HG02943 (cell line): ENCODE data around the gene C2orf76.
"Not testable (repeated sequence)": the region's sequence is repeated elsewhere in the genome, so short reads cannot be mapped to it uniquely, and the experiment has no call there.

Experiments used
- ATAC-seq: cut with Tn5 transposase; IDR thresholded peaks from one replicate; pipeline ENCODE4 v1.9.1; 2021; ENCODE audit warnings: mild to moderate bottlenecking, low read depth, moderate library complexity; ENCODE audit not compliant: unreplicated experiment

C2orf76 gene

DNA sequence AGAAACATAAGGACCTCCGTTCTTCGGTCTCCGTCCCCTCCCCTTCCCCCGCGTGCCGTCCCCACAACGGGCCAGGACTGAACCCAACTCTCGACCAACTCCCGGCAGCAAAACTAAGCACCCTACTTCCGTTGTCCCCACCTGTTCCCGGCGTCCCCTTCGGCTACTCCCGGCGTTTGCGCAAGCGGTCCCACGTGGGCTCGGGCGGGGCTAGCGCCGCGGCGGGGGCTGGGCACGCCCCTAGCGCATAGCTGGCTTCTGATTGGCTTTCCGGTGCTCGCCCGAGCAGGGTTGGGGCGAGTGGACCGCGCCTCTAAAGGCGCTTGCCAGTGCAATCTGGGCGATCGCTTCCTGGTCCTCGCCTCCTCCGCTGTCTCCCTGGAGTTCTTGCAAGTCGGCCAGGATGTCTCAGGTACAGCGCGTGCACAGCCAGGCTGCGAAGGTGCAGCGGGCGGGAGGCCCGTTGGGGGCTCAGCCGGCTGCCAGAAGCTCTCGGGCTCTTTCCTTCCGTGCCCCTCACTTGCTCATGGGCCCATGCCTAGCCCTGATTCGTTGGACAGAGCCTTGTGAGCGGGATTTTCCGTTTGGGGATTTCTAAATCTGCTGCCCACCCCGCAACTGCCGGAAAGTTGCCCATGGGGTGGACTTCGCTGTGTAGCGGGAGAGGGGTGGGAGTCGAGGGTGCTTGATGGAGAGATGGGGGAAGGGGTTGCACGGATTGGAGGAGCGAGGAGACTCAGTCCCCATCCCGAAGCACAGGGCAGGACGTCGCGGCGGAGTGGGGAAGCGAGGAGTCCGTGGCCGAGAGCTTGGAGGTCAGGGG is at the start of gene C2orf76, which contains the start of gene DBI:
Gene C2orf76, minus strand, starts transcription at position 186 of the 823 bp plus-strand sequence. CDS start 26,875 bp downstream, outside the sequence.
Gene DBI, plus strand, starts transcription at position 329 of the 823 bp plus-strand sequence. Its CDS starts 75 bp downstream, at position 404.
- ATAC-seq = peak; percentile 94

DNA sequence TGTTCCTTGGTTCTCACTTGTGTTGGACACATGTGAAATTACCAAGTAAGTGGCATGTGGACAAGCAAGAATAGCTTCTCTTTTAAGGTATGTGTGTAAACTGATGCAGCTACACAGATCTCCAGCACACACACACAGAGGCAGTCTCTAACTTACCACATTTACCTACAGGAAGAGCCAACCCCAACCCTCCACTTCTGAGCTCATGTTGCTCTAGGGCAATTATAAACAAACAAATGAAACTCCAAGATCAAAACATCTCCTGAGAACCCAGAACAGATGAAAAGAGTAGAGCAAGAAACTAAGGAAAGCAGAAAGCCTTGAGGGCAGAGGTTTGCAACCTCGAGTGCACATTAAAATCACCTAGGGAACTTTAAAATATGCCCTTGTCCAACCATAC is 49.0 kb upstream of the C2orf76 start:
- ATAC-seq = no peak

DNA sequence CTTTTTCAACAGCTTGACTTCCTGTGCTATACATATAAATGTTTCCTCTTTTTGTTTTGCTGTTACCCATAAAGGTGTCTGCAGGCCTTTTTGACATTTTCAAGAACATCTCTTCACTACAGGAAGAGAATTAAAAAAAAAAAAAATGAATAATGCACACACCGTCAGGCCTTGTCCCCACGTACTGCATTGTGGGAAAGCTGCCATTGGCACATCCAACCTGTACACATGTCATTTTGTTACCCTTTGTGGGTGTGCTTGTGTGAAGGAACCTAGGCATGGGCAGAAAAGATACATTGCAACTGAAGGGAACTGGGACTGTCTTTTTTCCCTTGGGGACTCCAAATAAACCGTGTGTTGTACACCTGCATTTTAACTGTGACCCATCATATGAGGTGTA is 48.3 kb upstream of the C2orf76 start:
- ATAC-seq = no peak

DNA sequence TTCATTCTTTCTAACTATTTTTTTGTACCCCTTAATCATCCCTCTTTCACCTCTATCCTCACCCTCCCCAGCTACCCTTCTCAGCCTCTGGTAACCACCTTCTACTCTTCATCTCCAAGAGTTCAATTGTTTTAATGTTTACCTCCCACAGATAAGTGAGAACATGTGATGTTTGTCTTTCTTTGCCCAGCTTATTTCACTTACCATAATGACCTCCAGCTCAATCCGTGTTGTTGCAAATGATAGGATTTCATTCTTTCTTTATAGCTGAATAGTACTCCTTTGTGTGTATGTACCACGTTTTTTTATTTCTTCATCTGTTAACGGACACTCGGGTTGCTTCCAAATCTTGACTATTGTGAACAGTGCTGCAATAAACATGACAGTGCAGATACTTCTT is 42.9 kb upstream of the C2orf76 start:
- ATAC-seq = no peak

DNA sequence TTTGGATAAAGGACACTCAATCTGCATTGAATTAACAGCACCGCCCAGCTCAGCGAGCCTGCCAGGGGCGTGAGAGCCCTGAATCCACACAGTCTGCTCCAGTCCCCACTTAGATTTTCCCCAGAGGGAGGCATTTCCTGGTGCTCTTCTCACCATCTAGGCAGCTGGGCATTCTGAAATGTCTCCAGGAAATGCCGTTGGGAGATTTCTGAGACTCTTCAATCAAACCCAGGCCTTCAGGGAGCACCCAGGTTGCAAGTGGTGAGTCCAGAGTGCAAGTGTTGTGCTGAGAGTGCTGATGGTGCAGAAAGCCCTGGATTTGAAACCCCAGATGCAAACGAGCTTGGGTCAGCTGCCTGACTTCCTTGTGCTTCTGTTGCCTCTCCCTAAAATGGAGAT is 41.6 kb upstream of the C2orf76 start:
- ATAC-seq = no peak

DNA sequence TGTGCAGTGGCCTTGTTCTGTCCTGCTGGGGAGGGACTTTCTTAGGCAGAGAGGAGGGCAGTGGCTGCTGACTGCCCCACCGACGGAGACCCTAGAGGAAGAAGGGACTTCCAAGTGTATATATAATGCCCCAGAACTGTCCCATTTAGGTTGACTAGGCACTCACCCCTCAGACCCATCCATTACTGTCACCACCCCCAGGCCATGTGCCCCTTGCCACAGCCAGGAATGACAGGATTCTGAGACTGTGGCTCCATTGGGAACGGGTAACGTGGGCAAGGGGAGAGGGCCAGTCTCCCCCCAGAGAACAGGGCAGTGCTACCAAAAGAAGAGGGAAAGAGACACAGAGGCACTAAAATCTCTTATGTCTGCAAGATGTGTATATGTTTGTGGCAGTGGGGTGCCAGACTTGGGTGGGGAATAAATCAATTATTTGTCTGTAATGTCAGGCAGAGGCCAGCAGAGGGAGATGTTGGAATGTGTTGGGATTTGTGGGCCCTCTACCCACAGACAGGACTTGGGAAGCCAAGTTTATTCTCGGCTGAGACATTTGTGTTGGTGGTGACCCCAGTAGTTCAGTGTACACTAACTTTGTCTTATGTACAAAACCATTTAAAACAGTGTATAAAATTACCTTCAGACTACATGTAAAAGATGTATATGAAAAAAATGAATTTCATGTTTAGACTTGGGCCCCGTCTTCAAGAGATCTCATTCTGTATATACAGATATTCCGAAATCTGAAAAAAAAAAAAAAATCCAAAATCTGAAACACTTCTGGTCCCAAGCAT is 41.0 kb upstream of the C2orf76 start:
- no peak for ATAC-seq

DNA sequence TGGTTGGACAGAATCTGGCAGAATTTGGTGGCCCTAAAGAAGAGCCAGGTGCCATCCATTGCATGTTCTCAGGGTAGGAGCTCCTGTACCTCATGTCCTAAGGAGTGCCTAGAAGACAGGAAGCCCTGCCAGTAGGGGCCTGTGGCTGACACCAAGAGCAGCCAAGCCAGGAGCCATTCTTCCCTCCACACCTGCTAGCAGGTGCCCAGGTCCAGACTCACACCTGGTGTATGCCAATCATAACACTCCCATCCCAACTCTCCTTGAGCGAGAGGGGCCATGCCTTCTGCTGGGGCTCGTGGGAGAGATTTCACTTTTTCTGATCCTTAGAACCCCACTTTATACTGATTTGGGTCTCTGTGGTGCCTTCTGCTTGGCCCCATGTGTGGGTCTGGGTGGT is 38.5 kb upstream of the C2orf76 start:
- ATAC-seq = no peak

DNA sequence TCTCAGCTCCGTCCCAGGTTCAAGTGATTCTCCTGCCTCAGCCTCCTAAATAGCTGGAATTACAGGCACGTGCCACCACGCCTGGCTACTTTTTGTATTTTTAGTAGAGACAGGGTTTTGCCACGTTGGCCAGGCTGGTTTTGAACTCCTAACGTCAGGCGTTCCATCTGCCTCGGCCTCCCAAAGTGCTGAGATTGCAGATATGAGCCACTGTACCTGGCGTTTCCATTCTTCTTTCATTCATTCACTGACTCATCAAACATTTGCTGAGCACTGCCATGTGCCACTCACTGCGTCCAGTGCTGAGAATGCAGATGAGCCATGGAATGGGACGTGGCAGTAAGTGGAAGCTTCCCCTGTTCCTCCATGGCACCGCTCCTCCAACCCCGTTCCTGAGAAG is 37.0 kb upstream of the C2orf76 start:
- not testable (repeated sequence) for ATAC-seq

DNA sequence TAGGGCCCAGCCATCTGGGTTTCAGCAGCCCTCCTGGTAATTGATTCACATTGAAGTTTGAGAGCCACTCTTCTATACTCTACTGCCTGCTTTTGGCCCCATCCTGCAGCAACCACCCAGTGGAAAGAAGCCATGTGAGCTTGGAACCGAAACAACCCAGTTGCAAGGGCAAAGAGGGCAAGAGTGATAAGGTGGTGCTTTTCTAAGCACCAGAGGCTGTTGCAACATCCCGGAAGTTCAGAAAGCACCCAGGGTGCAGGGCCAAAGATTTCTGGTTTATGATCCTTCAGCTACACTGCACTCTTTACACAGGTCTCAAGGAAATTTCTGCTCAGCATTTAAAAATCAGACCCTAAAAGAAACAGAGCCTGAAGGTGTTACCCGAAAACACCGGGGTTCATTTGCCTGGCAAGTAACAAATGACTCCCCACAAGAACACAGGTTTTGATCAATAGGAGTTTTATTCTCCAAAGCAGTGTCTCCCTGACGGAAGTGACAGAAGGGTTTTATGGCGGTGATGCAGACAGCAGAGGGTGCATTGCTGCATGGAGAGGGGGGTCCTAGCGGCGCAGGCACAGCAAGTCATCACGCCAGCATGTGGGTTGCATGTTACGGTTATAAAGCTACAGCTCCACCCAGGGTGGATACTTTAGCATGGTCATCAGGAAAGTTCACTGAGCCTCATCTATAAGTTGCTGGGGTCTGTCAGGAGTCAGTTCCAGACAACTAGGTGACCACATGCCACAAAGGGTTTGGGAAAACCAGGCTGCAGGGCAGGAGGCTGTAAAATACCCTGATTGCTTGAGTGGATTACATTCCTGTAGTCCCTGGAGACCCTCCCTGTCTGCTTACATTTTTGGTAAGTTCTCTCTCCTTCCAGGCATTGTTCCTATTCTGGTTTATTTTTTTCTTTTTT is 36.3 kb upstream of the C2orf76 start:
- ATAC-seq = no peak

DNA sequence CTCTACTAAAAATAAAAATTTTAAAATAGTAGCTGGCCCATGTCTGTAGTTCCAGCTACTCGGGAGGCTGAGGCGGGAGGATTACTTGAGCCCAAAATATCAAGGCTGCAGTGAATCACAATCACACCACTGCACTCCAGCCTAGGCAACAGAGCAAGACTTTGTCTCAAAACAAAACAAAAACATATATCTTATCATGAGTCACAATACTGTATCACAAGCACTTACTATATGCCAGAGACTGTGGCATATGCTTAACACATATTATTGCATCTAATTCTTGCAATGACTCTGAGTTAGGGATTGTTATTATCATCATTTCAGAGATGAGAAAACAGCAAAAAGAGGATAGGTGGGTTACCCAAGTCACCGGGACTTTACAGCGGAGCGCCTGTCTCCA is 35.5 kb upstream of the C2orf76 start:
- no peak for ATAC-seq

DNA sequence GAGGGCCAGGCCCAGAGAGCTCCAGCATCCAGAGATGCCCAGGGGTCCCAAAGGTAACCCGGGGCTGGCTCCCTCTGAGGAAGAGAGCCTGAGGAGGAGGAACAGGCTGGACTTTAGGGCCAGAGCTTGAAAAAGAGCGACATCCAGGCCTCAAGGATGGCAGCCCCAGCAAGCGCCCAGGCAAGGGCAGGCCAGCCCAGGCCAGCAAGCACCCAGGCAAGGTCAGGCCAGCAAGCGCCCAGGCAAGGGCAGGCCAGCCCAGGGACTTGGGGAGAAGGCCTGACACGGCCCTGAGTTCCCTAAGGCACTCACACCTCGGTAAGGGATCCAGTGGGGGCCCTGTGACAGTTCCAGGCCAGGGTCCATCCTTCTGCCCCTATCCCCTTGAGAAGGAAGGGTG is 30.6 kb upstream of the C2orf76 start:
- ATAC-seq = no peak

DNA sequence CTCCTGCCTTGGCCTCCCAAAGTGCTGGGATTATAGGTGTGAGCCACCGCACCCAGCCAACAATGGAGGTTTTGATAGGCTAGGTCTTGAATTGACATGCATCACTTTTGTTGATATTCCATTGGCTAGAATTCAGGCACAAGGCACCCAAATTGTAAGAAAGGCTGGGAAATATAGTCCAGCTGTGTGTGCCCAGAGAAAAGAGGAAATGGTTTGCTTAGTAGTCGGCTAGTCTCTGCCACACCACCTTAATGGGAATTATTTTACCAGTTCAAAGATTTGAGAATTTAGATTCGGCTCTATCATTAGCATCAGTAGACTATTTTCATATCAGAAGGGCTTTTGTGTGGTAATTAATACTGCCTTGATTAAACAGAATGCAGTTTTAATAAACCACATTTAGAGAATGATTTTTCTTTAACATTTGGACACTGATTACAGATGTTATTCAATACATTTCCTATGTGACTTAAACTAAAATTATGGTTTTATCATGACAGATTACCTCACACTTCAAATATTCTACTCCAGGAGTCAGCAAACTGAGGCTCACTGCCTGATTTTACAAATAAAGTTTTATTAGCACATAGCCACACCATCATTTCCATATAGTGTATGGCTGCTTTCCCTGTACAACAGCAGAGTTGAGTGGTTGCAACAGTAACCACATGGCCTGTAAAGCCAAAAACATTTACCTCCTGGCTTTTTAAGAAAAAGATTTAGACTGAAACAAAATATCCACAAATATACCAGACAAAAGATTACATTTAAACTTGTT is 27.5 kb upstream of the C2orf76 start:
- ATAC-seq = no peak

DNA sequence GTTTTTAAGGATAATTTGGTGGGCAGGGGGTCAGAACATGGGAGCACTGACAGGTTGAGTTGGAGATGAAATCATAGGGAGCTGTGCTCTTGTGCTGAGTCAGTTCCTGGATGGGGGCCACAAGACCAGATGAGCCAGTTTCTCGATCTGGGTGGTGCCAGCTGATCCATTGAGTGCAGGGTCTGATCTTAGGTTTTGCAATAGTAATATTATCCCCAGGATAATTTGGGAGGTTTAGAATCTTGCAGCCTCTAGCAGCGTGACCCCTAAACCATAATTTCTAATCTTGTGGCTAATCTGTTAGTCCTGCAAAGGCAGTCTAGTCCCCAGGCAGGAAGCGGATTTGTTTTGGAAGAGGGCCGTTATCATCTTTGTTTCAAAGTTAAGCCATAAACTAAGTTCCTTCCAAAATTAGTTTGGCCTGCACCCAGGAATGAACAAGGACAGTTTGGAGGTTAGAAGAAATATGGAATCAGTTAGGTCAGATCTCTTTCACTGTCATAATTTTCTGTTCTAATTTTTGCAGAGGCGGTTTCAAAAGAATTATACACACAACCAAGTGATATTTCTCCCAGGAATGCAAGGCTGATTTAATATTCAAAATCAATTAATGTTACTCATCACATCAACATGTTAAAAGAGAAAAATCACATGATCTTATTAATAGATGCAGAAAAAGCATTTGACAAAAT is 23.1 kb upstream of the C2orf76 start:
- no peak for ATAC-seq

DNA sequence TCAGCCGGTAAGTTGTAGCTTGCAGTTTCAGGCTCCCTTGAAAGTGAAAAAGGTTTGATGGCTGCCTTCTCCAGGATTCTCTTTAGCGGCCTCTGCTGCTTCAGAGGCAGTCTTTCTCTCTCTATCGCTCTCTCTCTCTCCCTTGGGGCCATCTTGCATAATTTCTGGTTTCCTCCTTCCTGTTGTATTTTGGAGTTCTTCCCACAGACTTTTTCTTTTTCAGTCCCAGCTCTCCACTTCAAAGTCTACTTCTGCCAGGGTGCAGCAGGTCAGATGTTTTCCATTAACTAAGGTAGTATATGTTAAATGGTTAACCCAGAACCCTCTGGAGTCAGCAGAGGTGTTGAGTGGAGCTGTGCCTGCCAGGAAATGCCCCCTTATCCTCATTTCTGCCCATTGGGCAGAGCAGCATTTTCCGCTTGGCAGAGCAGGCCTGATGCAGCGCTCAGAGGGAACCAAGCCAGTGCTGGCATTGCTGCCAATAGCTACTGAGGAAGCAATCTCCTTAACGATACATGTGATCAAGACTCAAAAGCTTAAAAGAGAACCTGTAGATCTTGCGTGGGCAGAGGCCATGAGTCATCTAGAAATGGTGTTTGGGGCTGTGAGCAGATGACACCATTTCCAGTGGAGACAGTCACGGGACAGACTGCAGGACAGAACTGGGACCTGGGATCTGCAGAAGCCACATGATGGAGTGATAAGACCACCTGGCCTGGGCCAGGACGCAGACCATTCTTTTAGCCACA is 20.9 kb upstream of the C2orf76 start:
- ATAC-seq = peak; percentile 68

DNA sequence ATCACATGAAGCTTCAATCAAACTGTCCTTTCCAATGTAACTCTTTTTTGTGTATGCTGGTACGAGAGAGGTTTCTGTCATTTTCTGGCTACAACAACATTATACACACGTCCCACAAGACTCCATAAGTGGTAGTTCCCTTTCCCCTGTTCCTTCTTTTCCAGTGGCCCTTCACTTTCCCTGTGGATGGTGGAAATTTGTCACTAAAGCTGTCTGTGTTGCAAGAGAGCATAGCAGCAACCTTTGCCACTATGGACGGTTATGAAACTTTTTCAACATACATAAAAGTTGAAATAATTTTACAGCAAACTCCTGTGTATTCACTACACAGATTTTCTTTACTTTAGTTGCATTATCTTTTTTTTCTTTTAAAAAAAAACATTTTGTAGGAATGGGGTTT is 18.8 kb upstream of the C2orf76 start:
- ATAC-seq = no peak

DNA sequence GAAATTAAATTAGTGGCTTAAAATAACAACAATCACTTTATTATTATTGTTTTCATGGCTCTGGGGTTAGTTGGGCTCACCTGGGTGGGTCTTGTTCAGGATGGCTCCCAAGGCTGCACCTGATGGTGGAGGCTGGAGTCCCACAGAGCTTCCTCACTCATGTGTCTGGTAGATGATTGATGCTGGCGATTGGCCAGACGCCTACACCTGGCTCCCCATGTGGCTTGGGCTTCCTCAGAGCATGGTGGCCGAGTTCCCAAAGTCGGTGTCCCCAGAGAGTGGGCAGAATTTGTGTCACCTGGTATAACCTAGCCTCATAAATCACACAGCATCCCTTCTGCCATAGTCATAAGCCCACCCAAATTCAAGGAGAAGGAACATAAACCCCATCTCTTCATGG is 18.3 kb upstream of the C2orf76 start:
- ATAC-seq = no peak

DNA sequence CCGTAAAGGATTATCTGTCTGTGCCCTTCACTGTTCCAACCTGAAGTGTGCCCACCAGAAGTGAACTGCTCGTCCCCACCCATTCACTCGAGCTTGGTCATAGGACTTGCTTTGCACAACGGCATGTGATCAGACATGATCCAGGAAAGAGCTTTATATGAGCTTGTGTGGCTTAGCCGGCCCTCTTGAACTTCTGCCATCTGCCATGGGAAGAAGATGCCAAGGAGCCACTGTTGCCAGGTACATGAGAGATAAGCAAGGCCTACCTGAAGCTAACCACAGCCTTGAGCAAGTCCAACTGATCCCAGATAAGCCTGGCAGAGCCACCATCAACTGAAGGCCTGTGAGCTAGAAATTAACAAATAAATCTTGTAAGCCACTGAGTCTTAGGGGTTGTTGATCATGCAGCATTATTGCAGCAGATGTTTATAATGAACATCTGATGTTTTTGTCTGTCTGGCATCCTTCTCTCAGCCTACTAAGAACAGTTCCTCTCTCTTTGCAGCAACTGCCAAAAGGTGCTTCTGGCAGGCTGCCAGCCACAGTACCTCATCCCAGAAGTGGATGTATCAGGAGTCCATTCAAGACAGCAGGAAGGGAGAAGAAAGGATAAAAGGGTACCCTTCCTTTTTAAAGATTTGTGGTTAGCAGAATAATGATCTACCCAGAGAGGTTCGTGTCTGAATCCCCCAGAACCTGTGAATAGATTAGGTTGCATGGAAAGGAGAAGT is 16.9 kb upstream of the C2orf76 start:
- no peak for ATAC-seq

DNA sequence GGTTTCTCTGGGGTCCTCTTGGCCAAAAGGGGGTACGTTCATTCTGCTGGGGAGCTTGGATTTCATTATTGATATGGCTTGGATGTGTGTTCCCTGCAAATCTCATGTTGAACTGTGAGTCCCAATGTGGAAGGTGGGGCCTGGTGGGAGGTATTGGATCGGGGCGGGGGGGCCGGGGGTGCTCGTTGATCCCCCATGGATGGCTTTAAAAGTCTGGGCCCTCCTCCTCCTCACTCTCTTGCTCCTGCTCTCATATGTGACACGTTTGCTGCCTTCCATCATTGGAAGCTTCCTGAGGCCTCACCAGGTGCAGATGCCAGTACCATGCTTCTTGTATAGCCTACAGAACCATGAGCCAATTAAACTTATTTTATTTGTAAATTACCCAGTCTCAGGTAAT is 11.9 kb upstream of the C2orf76 start:
- ATAC-seq = no peak
